Left hindlimb (tissue), 1 donor: ENCODE data around the gene CCL15.

Experiments used
- DNase-seq: peaks from one replicate; pipeline ENCODE4 v3.0.0-alpha.2; 2018

CCL15 gene

DNA sequence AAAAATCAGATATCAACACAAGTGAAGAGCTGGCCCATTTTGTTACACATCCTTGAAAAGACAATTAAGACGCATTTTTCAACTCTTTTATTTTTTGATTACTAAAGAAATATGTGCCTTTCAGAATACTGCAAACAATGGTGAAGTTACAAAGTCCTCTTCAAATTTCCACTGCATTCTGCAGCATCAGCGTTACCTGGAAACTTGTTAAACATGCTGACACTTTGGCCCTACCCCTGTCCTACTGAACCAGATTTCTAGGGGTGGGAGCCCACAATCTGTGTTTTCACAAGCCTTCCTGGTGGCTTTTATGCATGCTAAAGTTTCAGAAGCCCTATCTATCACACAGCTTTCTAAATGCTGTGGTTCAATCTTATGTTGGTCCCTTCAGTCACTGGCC is 10.3 kb downstream of the CCL15 start:
- no peak for DNase-seq

DNA sequence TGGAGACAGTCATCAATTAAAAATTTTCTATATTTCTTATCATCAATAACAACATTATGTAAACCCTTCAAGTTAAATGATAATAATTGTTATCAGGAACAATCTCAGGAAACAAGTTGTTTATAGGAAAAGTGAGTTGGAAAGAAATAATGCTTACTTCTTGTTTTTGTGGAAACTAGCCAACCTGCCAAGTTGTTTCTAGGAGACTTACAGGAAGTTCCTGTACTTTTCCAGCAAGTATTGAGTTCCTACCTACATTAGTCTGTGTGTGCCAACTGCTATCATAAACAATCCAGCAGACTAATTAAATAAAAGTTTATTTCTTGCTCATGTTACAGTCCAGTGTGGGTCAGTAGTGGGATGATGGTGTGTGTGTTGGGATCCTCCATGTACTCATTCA is 13.2 kb downstream of the CCL15 start:
- no peak for DNase-seq

- no peak for DNase-seq
Measured at GRCh38 chr17:35986643-35987042, 14.7 kb downstream of the CCL15 start, which contains the start of gene CCL14. Gene CCL14 (minus strand): TSS chr17:35986729. CDS start chr17:35986649, 80 bp downstream.

GRCh38 chr17:35984140-35984539 is 17.2 kb downstream of the CCL15 start:
- no peak for DNase-seq

GRCh38 chr17:35982409-35983191 is 18.8 kb downstream of the CCL15 start:
- DNase-seq: no peak

DNA sequence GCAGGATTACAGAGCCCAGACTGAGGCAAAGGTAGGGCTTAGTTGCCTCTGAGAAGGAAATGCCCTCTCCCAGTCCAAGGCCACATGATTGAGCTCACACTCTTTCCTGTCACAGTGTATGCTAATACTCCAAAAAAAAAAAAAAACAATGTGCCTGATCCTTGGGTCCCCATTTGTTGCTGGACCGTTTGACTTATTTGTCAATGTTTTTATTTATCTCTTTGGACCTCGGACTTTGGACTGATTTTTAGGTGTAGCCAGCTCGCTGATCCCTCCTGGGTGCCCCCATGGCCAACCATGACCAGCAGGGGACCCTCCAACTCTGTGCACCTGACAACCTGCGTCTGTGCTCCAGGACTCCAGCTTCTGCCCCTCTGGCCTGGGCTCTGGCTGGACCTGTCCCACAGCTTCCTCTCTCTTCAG is 19.4 kb downstream of the CCL15 start:
- DNase-seq: no peak

DNA sequence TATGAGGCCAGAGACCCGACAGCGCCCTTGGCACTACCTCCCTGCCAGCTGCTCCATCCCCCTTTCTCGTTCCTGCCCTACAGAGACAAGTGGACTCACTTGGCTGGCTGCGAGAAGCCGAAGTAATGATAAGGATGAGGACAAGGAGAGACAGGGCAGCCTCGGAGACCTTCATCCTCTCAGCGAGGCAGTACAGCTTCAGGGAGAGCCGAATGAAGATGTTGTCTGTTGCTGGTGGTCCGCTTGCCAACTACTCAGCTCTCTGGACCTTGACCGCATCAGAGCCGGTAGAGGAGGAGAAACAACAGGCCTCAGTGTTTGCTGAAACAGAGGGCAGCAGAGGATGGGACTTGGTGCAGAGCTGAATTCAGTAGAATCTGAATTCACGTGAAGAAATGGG is 20.1 kb downstream of the CCL15 start, which contains the start of gene CCL16:
TSS of gene CCL16 (minus strand) at position 252 of the 400 bp plus-strand sequence. CDS start at position 175, 77 bp downstream.
- no peak for DNase-seq

DNA sequence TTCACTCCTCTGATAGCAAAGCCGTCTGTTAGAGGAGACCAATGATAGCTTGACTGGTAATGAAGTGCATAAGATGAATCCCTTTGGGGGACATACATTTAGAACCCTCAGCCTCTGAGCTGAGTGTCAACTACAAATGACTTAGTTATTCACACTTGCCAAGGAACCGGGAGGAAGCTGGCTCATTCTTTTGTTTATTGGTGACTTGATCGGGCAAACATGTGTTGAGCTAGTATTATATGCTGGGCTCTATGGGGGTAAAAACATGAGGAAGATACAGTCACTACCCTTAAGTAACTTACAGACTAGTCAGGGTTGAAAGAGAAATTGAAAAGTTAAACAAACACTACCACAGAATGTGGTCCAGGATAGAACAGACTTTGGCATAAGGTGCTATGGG is 23.0 kb downstream of the CCL15 start:
- DNase-seq: no peak

DNA sequence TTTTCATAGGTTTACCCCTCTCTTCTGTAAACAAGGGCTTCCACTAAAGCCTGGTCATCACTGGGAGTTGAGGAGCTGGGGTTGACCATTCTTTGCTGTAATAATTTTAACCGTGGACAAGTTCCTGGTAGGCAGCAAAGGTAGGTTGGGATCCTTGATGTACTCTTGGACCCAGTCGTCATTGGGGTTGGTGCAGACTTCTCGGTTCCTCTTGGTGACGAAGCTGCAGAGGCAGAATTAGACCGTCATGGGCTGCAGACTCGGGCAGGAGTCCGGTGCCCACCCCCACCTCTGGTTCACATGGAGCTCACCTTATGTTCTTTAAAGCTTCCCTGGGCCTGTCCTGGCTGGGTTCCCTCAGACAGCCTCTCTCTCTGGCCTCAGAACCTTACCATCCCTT is 23.8 kb downstream of the CCL15 start:
- no peak for DNase-seq

DNA sequence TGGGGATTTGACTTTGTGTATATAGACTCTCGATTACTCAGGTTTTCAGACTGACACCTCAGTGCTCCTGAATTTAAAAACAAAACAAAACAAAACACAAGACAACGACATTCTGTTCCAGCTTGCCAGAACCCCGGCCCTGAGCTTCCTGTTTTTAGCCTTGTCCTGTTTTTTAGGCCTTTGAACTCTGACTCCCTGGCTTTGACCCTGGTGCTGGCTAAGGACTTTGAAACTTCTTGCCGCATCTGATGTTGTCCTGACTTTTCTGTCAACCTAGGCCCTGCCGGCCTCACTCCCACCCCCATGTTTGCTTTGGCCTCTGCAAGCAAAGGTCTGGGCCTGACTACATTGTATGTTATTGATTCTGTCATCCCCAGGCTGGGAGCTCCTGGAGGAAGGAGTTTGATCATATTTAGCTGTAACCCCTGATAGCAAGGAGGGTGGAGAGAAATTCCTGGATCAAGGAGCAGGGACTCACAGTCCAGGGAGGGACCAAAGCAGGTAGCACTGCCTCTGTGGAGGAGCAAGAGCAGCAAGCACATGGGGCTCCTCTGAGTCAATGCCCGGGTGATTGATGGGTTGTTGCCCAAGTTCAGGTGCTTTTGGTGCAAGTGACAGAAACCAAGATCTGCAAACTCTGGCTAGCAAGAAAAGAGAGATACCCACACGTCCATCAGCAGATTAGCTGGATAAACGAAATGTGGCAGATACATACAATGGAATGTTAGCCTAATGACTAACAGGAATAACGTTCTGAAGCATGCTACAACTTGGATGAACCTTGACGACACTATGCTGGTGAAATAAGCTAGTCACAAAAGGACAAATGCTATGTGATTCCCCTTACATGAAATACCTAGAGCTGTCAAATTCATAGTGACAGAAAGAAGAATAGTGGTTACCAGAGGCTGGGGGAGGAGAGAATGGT is 27.8 kb downstream of the CCL15 start:
- no peak for DNase-seq

- DNase-seq: no peak
Measured at GRCh38 chr17:35972945-35973332, 28.4 kb downstream of the CCL15 start.

- DNase-seq: no peak
Measured at GRCh38 chr17:35972535-35972934, 28.8 kb downstream of the CCL15 start.

- DNase-seq: no peak
Measured at GRCh38 chr17:35972066-35972465, 29.3 kb downstream of the CCL15 start.

- DNase-seq: peak; percentile 68
Measured at GRCh38 chr17:35969558-35970380, 31.6 kb downstream of the CCL15 start.

GRCh38 chr17:35968520-35969054 is 32.8 kb downstream of the CCL15 start:
- DNase-seq: no peak

- no peak for DNase-seq
Measured at GRCh38 chr17:35965272-35965671, 36.1 kb downstream of the CCL15 start.

DNA sequence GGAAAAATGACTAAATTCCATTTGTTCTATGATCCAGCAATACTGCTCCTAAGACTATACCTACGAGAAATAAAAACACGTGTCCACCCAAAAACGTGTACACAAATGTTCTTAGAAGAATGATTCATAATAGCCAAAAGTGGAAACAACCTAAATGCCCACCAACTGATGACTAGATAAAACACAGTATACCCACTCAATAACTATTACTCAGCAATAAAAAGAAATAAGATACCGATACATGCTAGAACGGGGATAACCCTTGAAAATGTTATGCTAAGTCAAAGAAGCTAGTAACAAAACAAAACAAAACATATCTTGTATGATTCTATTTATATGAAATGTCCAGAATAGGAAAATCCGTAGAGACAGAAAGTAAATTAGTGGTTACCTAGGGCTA is 37.7 kb downstream of the CCL15 start:
- no peak for DNase-seq

GRCh38 chr17:35953720-35954119 is 47.6 kb downstream of the CCL15 start:
- no peak for DNase-seq

GRCh38 chr17:35949401-35949800 is 52.0 kb downstream of the CCL15 start:
- no peak for DNase-seq

DNA sequence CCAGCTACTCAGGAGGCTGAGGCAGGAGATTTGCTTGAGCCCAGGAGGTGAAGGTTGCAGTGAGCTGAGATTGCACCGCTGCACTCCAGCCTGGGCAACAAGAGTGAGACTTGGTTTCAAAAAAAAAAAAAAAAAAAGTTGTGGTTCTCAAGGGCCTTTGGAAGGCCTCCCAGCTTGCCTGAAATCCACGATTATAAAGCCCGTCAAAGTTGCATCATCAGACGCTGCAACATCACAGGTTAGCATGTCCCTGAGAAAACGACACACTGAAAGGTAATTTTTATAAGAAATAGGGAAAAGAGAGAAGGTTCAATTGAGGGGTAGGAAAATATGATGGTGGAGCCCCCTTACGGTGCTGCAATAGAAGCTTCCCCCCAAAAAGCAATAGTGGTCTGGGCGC is 53.3 kb downstream of the CCL15 start:
- no peak for DNase-seq
